Stimulated activated CD4-positive, alpha-beta T cell treated with anti-CD3 and anti-CD28 coated beads, Interleukin-4, amount 100 ng/mL, for 48 hours (primary cell): Measurements from ENCODE around the gene NRCAM.

ENCODE experiments used
- DNase-seq, 2 donors: peaks; one replicate each; pipeline ENCODE4 v3.0.0-alpha.2; 2020; ENCODE audit warnings: low read depth in 2 of 2

Gene NRCAM

GRCh38 chr7:108248418-108248817 is 207.8 kb downstream of the NRCAM start:
- DNase-seq, result no peak

DNA sequence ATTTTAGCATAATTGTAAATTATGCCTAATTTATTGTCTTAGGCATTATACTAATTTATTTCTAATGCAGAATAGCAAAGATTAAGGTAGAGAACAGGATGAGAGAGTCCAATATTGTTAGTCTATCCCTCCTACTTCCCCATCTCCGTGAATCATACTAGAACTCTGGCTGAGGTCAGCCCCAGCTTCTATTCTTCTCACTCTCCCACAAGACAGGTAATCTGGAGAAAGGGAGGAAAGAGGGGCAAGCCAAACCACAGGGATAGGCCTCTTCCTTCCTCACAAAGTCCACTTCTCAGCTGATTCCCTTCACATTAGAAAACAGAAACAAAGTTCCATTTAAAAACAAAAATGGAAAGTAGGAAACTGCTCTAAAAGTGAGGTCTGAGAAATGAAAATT is 208.6 kb downstream of the NRCAM start:
- DNase-seq, result no peak

- no peak for DNase-seq
Observed at GRCh38 chr7:108246227-108246837, 209.9 kb downstream of the NRCAM start.

- no peak for DNase-seq
Observed at GRCh38 chr7:108245523-108246226, 210.6 kb downstream of the NRCAM start.

- no peak for DNase-seq
Observed at GRCh38 chr7:108244110-108244509, 212.1 kb downstream of the NRCAM start.

- DNase-seq, result no peak
Observed at GRCh38 chr7:108239501-108240225, 216.6 kb downstream of the NRCAM start.

DNA sequence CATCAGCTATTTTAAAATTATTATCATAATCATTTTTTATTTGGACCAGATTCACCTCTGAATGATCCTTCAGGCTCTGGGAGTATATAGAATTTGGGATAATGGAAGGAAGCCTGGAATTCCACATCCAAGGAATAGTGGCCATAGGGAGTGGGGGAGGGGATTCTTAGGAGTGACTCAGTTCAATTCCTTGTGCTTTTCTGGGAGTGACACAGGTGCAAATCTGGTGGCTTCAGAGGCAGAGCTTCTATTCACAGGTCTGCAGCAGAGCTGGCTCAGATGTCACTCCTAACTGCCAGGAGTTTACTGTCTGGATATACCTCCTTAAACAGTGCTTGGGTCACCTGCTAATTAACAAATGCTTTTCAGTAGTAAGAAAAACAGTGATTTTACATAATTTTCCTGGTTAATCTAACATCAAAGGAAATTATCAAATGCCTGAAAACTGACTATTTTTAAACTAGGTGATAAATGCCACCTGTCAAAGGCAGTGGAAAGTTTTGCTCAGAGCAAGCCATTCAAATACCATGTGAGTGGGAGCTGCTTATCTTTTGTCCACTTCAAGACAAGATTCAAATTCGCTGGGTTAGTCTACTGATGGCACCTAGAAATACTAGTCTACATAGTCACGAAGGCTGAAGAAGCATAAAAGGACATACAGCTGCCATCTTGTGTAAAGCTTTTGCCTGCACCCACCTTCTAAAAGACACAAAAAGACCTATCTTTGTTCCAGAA is 219.4 kb downstream of the NRCAM start:
- no peak for DNase-seq

DNA sequence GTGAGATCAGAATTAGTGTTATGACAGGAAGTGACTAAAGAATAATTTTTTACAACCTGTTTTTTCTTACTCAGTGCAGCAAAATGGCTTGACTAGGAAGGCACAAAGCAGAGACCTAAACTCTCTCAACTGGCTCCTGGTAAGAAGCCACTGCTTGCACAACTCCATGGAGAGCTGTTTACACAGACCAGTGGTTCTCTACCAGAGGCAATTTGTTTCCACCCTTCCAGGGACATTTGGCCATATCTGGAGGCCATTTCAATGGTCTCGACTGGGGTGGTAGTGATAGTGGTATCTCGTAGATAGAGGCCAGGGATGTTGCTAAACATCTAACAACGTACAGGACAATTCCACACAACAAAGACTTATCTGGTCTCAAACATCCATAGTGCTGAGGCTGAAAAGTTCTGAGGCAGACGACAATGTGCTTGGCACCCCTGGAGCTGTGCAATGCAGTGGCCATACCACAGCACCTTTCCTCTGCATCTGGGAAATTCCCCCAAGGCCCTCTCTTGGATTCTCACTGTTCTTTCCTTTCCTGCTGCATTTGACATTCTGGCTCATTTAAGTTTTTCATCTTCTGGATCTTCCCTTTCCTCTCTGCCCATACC is 220.7 kb downstream of the NRCAM start:
- DNase-seq, result no peak

- DNase-seq, result no peak
Observed at GRCh38 chr7:108234971-108235450, 221.2 kb downstream of the NRCAM start.

DNA sequence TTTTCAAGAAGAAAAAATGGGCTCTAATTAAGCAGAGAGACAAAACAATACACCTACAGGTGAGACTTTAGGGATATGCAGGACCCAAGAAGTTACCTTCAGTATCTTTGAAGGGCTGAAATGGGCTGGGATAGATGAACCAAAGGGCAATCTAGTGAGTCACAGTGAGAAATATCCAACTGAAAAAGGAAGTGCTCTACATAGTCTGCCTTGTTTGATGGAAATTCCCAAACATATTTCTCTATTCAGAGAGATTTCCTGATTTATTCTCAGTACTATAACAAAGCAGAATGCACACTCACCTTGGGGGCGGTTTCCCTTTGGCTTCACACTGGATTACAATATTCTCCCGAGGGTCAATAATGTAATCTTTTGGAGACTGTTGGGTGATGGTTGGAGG is 222.0 kb downstream of the NRCAM start:
- DNase-seq, result no peak

DNA sequence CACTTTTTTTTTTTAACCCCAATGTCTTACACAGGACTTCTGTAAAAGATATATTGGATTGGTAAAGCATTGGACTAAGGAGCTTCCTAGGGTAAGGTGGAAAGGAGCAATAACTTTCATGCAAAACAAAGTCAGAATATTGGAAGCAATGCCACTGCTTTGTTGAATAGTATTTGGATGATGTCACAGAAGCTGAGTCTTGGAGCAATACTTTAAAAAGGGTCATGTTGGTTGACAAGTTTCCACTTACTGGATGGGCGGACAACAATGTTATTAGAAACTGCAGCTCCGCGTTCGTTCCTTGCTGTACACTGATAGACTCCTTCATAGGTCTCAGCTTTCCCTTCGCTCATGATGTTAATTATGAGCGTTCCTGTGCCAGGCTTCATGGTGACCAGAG is 224.2 kb downstream of the NRCAM start:
- no peak for DNase-seq

- DNase-seq, result no peak
Observed at GRCh38 chr7:108231221-108231620, 225.0 kb downstream of the NRCAM start.

DNA sequence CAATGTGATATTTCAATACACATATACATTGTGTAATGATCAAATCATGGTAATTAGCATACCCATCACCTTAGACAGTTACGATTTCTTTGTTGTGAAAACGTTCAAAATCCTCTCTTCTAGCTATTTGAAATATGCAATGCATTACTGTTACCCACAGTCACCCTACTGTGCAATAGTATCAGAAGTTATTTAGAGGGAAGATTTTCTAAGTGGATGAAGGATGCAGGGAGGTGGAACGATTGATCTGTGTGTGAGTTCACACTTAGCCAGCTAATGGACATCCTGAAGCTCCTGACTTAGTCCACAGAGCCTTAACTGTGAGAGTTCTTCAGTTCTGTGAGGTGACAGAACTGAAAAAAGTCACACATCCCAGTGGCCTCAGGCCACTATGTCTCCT is 228.9 kb downstream of the NRCAM start:
- DNase-seq, result no peak

GRCh38 chr7:108226816-108227299 is 229.4 kb downstream of the NRCAM start:
- DNase-seq, result no peak

DNA sequence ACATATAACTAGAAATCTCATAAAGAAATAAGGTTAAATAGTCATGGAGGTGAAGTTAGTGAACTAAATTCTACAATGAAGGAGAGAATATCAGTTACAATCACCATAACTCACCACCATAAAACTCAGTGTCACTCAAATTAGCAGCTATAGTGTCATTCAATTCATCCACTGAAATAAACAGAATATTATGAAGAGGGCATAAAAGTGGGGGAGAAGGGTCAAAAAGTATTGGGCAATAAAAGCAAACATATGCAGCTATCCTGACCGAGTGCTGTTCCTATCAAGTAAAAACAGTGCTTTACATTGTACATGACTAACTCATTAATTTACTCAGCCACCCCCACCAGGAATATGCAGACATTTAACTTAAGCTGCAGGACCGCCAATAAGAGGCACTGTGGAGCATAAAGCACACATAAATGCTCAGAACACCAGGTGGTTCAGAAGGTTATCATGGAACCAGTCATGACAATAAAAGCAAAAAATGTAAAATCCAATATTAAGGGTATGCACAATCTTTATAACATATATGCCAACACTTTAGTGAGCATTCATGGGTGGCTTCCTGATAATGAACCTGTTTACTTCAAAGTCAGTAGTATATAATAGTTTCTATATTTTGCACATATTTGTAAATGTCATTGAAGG is 230.6 kb downstream of the NRCAM start:
- DNase-seq, result no peak

GRCh38 chr7:108224387-108224786 is 231.8 kb downstream of the NRCAM start:
- DNase-seq, result no peak

GRCh38 chr7:108222236-108222892 is 233.9 kb downstream of the NRCAM start:
- no peak for DNase-seq

- no peak for DNase-seq
Observed at GRCh38 chr7:108211382-108212201, 244.6 kb downstream of the NRCAM start.

DNA sequence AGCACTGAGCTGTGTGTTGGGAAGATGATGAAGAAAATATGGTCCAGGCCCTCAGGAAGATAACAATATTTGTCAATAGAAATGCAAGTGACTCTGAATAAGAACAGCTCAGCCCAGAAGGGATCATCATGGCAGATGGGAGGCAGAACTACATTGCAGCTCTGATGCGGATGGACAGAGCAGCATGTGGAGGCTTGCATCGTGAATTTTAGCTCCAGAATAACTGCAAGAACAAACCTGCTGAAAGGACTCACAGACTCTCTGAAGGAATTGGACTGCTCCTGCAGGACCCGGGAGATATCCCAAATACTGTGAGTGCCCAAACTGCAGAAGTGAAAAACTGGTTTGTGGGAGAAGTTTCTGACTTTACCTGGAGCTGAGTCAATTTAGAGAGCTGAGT is 245.4 kb downstream of the NRCAM start:
- DNase-seq, result no peak

- DNase-seq, result no peak
Observed at GRCh38 chr7:108205311-108205710, 250.9 kb downstream of the NRCAM start.
